Prostate gland (tissue), 2 donors: ENCODE data around the gene ORC5.

ENCODE experiments used
- CTCF ChIP-seq, 4 experiments: fragments of 200-600 bp in 2 of 4; fragments of 450-650 bp in 2 of 4; sonication (generic) in 2 of 4; IDR thresholded peaks; 1 replicate in 3 of 4; 2 replicates in 1 of 4; pipeline ENCODE4 v1.5.1; 2016 to 2019; ENCODE audit warnings: antibody characterized with exemption in 4 of 4, mild to moderate bottlenecking in 2 of 4, moderate library complexity in 2 of 4
- POLR2A ChIP-seq: fragments of 450-650 bp; IDR thresholded peaks from one replicate; pipeline ENCODE4 v1.6.1; 2016; ENCODE audit warnings: antibody characterized with exemption, mild to moderate bottlenecking

GRCh38 chr7:104206841-104207240 lies 972 bp downstream of the ORC5 start:
- TF ChIP-seq CTCF (IDR thresholded peaks at IDR 0.05) (no peak), POLR2A (no peak)
